Measurements from ENCODE around the gene SLC22A23.

Gene SLC22A23

GRCh38 chr6:3239110-3239830, 217.6 kb downstream of the SLC22A23 start:
- Histone ChIP-seq H3K27me3 (ENCODE audit: insufficient read depth, low read length) (peaks cover 46% of the 10 kb centered on the region), H3K4me1 (ENCODE audit: control insufficient read depth, insufficient read depth, low read length, unreplicated experiment) (no peaks in the 10 kb centered on the region), H3K4me3 (ENCODE audit: low read depth, low read length) (no peak overlapping the region), H3K36me3 (ENCODE audit: insufficient read depth, low read length) (no peaks in the 10 kb centered on the region), H2AFZ (ENCODE audit: low read length, unreplicated experiment) (no peak overlapping the region), H3K79me2 (ENCODE audit: control insufficient read depth, insufficient read depth, low read length, unreplicated experiment) (no peaks in the 10 kb centered on the region), H3K27ac (ENCODE audit: low read depth, low read length) (no peak overlapping the region)

GRCh38 chr6:3237761-3238662, 218.8 kb downstream of the SLC22A23 start:
- H3K27ac ChIP-seq (ENCODE audit: low read depth, low read length) = no peak overlapping the region
- H3K4me1 ChIP-seq (ENCODE audit: control insufficient read depth, insufficient read depth, low read length, unreplicated experiment) = no peaks in the 10 kb centered on the region
- H3K27me3 ChIP-seq (ENCODE audit: insufficient read depth, low read length) = peaks cover 51% of the 10 kb centered on the region
- H3K36me3 ChIP-seq (ENCODE audit: insufficient read depth, low read length) = no peaks in the 10 kb centered on the region
- H3K4me3 ChIP-seq (ENCODE audit: low read depth, low read length) = no peak overlapping the region
- H3K79me2 ChIP-seq (ENCODE audit: control insufficient read depth, insufficient read depth, low read length, unreplicated experiment) = no peaks in the 10 kb centered on the region
- H2AFZ ChIP-seq (ENCODE audit: low read length, unreplicated experiment) = no peak overlapping the region

- H3K4me3 ChIP-seq (ENCODE audit: low read depth, low read length) = no peak overlapping the region
- no peaks in the 10 kb centered on the region for H3K4me1 ChIP-seq (ENCODE audit: control insufficient read depth, insufficient read depth, low read length, unreplicated experiment)
- no peaks in the 10 kb centered on the region for H3K79me2 ChIP-seq (ENCODE audit: control insufficient read depth, insufficient read depth, low read length, unreplicated experiment)
- no peak overlapping the region for H3K27ac ChIP-seq (ENCODE audit: low read depth, low read length)
- no peak overlapping the region for H2AFZ ChIP-seq (ENCODE audit: low read length, unreplicated experiment)
- no peaks in the 10 kb centered on the region for H3K36me3 ChIP-seq (ENCODE audit: insufficient read depth, low read length)
- peaks cover 63% of the 10 kb centered on the region for H3K27me3 ChIP-seq (ENCODE audit: insufficient read depth, low read length)
Observed at GRCh38 chr6:3236005-3236404, 220.8 kb downstream of the SLC22A23 start.

- H2AFZ ChIP-seq (ENCODE audit: low read length, unreplicated experiment) = no peak overlapping the region
- no peaks in the 10 kb centered on the region for H3K79me2 ChIP-seq (ENCODE audit: control insufficient read depth, insufficient read depth, low read length, unreplicated experiment)
- peaks cover 68% of the 10 kb centered on the region for H3K27me3 ChIP-seq (ENCODE audit: insufficient read depth, low read length)
- no peaks in the 10 kb centered on the region for H3K36me3 ChIP-seq (ENCODE audit: insufficient read depth, low read length)
- no peak overlapping the region for H3K27ac ChIP-seq (ENCODE audit: low read depth, low read length)
- H3K4me3 ChIP-seq (ENCODE audit: low read depth, low read length) = no peak overlapping the region
- H3K4me1 ChIP-seq (ENCODE audit: control insufficient read depth, insufficient read depth, low read length, unreplicated experiment) = no peaks in the 10 kb centered on the region
Observed at GRCh38 chr6:3235486-3235885, 221.4 kb downstream of the SLC22A23 start.

- no peak overlapping the region for H3K27ac ChIP-seq (ENCODE audit: low read depth, low read length)
- no peak overlapping the region for H2AFZ ChIP-seq (ENCODE audit: low read length, unreplicated experiment)
- H3K27me3 ChIP-seq (ENCODE audit: insufficient read depth, low read length) = peaks cover 78% of the 10 kb centered on the region
- no peak overlapping the region for H3K4me3 ChIP-seq (ENCODE audit: low read depth, low read length)
- H3K4me1 ChIP-seq (ENCODE audit: control insufficient read depth, insufficient read depth, low read length, unreplicated experiment) = no peaks in the 10 kb centered on the region
- no peaks in the 10 kb centered on the region for H3K36me3 ChIP-seq (ENCODE audit: insufficient read depth, low read length)
- H3K79me2 ChIP-seq (ENCODE audit: control insufficient read depth, insufficient read depth, low read length, unreplicated experiment) = no peaks in the 10 kb centered on the region
Observed at GRCh38 chr6:3233904-3234303, 222.9 kb downstream of the SLC22A23 start.

- H3K27ac ChIP-seq (ENCODE audit: low read depth, low read length) = no peak overlapping the region
- H2AFZ ChIP-seq (ENCODE audit: low read length, unreplicated experiment) = no peak overlapping the region
- H3K4me1 ChIP-seq (ENCODE audit: control insufficient read depth, insufficient read depth, low read length, unreplicated experiment) = no peaks in the 10 kb centered on the region
- no peaks in the 10 kb centered on the region for H3K79me2 ChIP-seq (ENCODE audit: control insufficient read depth, insufficient read depth, low read length, unreplicated experiment)
- peaks cover 82% of the 10 kb centered on the region for H3K27me3 ChIP-seq (ENCODE audit: insufficient read depth, low read length)
- no peaks in the 10 kb centered on the region for H3K36me3 ChIP-seq (ENCODE audit: insufficient read depth, low read length)
- H3K4me3 ChIP-seq (ENCODE audit: low read depth, low read length) = no peak overlapping the region
Observed at GRCh38 chr6:3233321-3233720, 223.5 kb downstream of the SLC22A23 start.

GRCh38 chr6:3232017-3232945, 224.6 kb downstream of the SLC22A23 start:
- no peaks in the 10 kb centered on the region for H3K36me3 ChIP-seq (ENCODE audit: insufficient read depth, low read length)
- H3K4me3 ChIP-seq (ENCODE audit: low read depth, low read length) = peak overlapping the region; percentile 76
- H3K27me3 ChIP-seq (ENCODE audit: insufficient read depth, low read length) = peaks cover 83% of the 10 kb centered on the region
- no peaks in the 10 kb centered on the region for H3K4me1 ChIP-seq (ENCODE audit: control insufficient read depth, insufficient read depth, low read length, unreplicated experiment)
- no peaks in the 10 kb centered on the region for H3K79me2 ChIP-seq (ENCODE audit: control insufficient read depth, insufficient read depth, low read length, unreplicated experiment)
- H3K27ac ChIP-seq (ENCODE audit: low read depth, low read length) = no peak overlapping the region
- peak overlapping the region; percentile 29 for H2AFZ ChIP-seq (ENCODE audit: low read length, unreplicated experiment)

GRCh38 chr6:3231247-3232016, 225.4 kb downstream of the SLC22A23 start:
- H3K27me3 ChIP-seq (ENCODE audit: insufficient read depth, low read length) = peaks cover 90% of the 10 kb centered on the region
- H3K27ac ChIP-seq (ENCODE audit: low read depth, low read length) = no peak overlapping the region
- no peaks in the 10 kb centered on the region for H3K79me2 ChIP-seq (ENCODE audit: control insufficient read depth, insufficient read depth, low read length, unreplicated experiment)
- peak overlapping the region; percentile 29 for H2AFZ ChIP-seq (ENCODE audit: low read length, unreplicated experiment)
- no peaks in the 10 kb centered on the region for H3K4me1 ChIP-seq (ENCODE audit: control insufficient read depth, insufficient read depth, low read length, unreplicated experiment)
- no peaks in the 10 kb centered on the region for H3K36me3 ChIP-seq (ENCODE audit: insufficient read depth, low read length)
- H3K4me3 ChIP-seq (ENCODE audit: low read depth, low read length) = peak overlapping the region; percentile 76

- H3K27ac ChIP-seq (ENCODE audit: low read depth, low read length) = no peak overlapping the region
- H3K27me3 ChIP-seq (ENCODE audit: insufficient read depth, low read length) = peaks cover 91% of the 10 kb centered on the region
- no peaks in the 10 kb centered on the region for H3K4me1 ChIP-seq (ENCODE audit: control insufficient read depth, insufficient read depth, low read length, unreplicated experiment)
- H2AFZ ChIP-seq (ENCODE audit: low read length, unreplicated experiment) = peak overlapping the region; percentile 12
- no peaks in the 10 kb centered on the region for H3K79me2 ChIP-seq (ENCODE audit: control insufficient read depth, insufficient read depth, low read length, unreplicated experiment)
- H3K36me3 ChIP-seq (ENCODE audit: insufficient read depth, low read length) = no peaks in the 10 kb centered on the region
- H3K4me3 ChIP-seq (ENCODE audit: low read depth, low read length) = peak overlapping the region; percentile 76
Observed at GRCh38 chr6:3230900-3231246, 226.0 kb downstream of the SLC22A23 start.

All from ACC112 (cell line).